Stimulated activated CD8-positive, alpha-beta memory T cell treated with anti-CD3 and anti-CD28 coated beads, Interleukin-2, amount 100 ng/mL, for 48 hours (primary cell): Measurements from ENCODE around the gene PIGS.

Source experiments
- DNase-seq, 2 donors: peaks; one replicate each; pipeline ENCODE4 v3.0.0-alpha.2; 2020; ENCODE audit warnings: low read depth in 2 of 2

The PIGS gene

DNA sequence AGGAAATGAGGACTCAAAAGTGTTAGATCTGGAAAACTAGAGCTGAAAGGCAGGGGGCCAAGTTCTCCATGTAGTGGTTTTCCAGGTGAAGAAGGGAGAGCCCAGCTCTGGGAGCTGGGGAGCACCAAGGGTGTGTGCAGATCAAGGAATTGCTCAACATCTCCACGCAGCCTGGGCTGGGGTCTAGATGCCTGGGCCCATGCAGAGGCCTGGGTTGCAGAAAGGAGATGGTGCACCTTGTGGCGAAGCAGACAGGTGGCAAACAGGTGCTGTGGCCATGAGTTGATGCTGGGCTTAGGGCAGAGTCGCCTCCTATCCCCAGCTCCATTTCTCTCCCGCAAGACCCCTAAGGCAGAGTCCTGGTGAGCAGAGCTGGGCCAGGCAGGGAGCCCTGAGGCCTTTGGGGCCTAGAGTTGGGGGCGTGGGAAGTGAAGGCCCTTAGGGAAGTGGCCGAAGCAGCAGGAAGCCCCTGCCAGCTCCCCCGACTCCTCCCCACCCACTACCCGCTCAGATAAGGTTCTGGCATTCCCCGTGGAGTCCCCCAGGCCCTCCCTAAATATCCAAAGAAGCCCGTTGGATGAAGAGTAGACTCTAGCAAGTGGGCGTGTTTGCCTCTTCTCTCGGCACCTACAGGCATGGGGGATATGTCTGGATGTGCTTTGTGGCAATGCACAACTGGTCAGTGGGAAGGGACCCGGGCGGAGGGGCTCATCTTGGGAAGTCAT lies 64.4 kb downstream of the PIGS start:
- no peak for DNase-seq

DNA sequence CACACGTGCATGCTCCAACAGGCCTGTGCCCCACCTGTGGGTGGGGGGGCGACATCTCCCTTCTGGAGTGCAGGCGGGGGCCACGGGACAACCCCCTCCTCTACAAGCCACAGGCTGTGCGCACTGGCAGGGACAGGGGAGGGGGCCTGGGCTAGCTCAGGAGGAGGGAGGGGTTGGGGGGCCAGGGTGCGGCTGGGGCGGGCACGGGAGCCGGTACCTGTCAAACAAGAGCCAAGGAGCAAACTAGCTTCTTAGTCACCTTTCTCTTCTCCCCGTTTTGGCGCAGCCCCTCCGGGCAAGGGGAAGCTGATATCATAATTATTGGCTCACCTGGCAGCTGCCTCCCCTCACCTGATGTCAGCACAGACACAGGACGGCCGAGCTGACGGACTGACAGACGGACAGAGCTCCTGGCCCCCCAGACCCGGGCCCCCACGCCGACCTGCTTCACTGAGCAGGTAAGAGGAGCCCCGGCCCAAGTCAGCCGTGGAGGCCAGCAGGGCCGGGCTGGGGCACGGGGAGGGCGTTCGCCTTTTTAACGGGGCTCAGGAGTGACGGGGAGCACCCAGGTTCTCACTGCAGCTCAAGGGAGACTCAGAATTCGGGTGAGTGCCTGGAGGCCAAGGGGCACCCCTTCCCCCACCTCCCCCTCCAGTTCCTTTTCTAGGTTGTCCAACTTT lies 65.2 kb downstream of the PIGS start, which contains the start of gene FOXN1:
FOXN1 (plus strand) TSS at position 363 of the 680 bp plus-strand sequence. CDS start 17,622 bp downstream, outside the sequence.
- no peak for DNase-seq

DNA sequence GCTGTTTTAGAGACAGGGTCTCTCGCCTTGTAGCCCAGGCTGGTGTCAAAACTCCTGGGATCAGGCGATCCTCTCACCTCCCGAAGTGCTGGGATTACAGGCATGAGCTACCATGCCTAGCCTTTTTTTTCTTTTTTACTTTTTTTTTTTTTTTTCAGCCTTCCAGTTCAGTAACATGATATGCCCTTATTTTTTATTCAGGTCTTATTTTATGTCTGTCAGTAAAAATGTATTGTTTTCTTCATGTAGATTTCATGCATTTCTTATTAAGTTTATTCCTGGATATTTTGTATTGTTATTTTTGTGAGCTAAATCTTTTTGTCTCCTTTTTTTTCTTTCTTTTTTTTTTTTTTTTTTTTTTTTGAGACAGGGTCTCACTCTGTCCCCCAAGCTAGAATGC lies 67.9 kb downstream of the PIGS start:
- no peak for DNase-seq
